ENCODE data around the gene CERS4.

DNA sequence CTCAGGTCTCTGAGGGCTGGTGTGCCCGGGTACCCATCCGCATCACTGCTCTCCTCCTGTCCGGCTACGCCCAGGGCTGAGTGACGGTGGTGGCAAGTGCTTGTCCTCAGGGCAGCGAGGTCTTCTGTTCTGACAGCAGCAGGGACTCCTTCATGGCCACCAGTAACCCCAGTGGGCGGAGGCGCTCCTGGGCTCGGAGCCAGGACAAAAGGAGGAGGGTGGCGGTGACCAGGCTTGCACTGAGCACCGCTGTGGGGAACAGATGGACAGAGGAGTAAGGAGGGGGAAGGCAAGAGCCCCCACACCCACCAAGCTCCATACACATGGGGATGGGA is 93.2 kb downstream of the CERS4 start:
- TF ChIP-seq, protein P1, sequence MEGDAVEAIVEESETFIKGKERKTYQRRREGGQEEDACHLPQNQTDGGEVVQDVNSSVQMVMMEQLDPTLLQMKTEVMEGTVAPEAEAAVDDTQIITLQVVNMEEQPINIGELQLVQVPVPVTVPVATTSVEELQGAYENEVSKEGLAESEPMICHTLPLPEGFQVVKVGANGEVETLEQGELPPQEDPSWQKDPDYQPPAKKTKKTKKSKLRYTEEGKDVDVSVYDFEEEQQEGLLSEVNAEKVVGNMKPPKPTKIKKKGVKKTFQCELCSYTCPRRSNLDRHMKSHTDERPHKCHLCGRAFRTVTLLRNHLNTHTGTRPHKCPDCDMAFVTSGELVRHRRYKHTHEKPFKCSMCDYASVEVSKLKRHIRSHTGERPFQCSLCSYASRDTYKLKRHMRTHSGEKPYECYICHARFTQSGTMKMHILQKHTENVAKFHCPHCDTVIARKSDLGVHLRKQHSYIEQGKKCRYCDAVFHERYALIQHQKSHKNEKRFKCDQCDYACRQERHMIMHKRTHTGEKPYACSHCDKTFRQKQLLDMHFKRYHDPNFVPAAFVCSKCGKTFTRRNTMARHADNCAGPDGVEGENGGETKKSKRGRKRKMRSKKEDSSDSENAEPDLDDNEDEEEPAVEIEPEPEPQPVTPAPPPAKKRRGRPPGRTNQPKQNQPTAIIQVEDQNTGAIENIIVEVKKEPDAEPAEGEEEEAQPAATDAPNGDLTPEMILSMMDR (IDR thresholded peaks at IDR 0.05; ENCODE audit: low read length), result no peak
- TF ChIP-seq EZH2 (IDR thresholded peaks at IDR 0.05; ENCODE audit: borderline replicate concordance, low read length), result no peak
